Measurements from ENCODE around the gene TMEM235.

Gene TMEM235

GRCh38 chr17:78208486-78208885, 22.9 kb upstream of the TMEM235 start:
- peaks cover 0 to 31% of the 10 kb centered on the region in 2 experiments; a peak in 2 of 3 replicates for H3K36me3 ChIP-seq (ENCODE audit: control insufficient read depth in 2 of 2, insufficient read depth in 1 of 2, low read length in 2 of 2)
- no peaks in the 10 kb centered on the region for H3K9me3 ChIP-seq (ENCODE audit: control insufficient read depth, insufficient read depth, low read depth, low read length)
- CTCF ChIA-PET = interaction anchor here (2.6 kb wide), 1 partner anchor 42 kb away, joined by 12 read pairs; no protein-coding TSS in a partner anchor
- TF ChIP-seq HOXC10 (CRISPR knock-in tag; IDR thresholded peaks at IDR 0.05) = no peak
- TF ChIP-seq ZNF600 (tag by site-specific recombination; IDR thresholded peaks at IDR 0.05) = no peak
- no peak for TF ChIP-seq ZBTB6 (tag by site-specific recombination; IDR thresholded peaks at IDR 0.05)
- no peak for TF ChIP-seq ZNF416 (tag by site-specific recombination; IDR thresholded peaks at IDR 0.05)
- TF ChIP-seq MZF1 (tag by site-specific recombination; IDR thresholded peaks at IDR 0.05; ENCODE audit: borderline replicate concordance) = no peak
- TF ChIP-seq ZNF350 (tag by site-specific recombination; IDR thresholded peaks at IDR 0.05) = no peak
- no peak overlapping the region for H3K4me3 ChIP-seq (ENCODE audit: low read depth, low read length)
- H3K27ac ChIP-seq (ENCODE audit: extremely low read depth, low read depth, low read length) = no peak overlapping the region
- POLR2A ChIA-PET = no interaction called here
- no peaks in the 10 kb centered on the region for H3K4me1 ChIP-seq (ENCODE audit: control insufficient read depth, insufficient read depth, low read length)

GRCh38 chr17:78210111-78210510, 21.3 kb upstream of the TMEM235 start:
- Histone ChIP-seq H3K4me3 (ENCODE audit: low read depth, low read length) (no peak overlapping the region), H3K27ac (ENCODE audit: extremely low read depth, low read depth, low read length) (no peak overlapping the region), H3K36me3 (ENCODE audit: control insufficient read depth in 2 of 2, insufficient read depth in 1 of 2, low read length in 2 of 2) (peaks cover under 1 to 17% of the 10 kb centered on the region in 2 experiments; a peak in 2 of 3 replicates), H3K4me1 (ENCODE audit: control insufficient read depth, insufficient read depth, low read length) (0 out of 2 replicates have a peak, but pooled peaks cover under 1% of the 10 kb centered on the region), H3K9me3 (ENCODE audit: control insufficient read depth, insufficient read depth, low read depth, low read length) (no peaks in the 10 kb centered on the region)
- ChIA-PET CTCF (no interaction called here), POLR2A (interaction anchor here (0.7 kb wide), 1 partner anchor 9 kb away, joined by 3 read pairs; no protein-coding TSS in a partner anchor)
- TF ChIP-seq ZNF692 (tag by site-specific recombination; IDR thresholded peaks at IDR 0.05) = no peak
- no peak for TF ChIP-seq ZIC2 (tag by site-specific recombination; IDR thresholded peaks at IDR 0.05)
- no peak for TF ChIP-seq ZBTB20 (tag by site-specific recombination; IDR thresholded peaks at IDR 0.05)
- TF ChIP-seq TSHZ1 (tag by site-specific recombination; IDR thresholded peaks at IDR 0.05; ENCODE audit: borderline replicate concordance) = no peak
- no peak for TF ChIP-seq ZNF624 (tag by site-specific recombination; IDR thresholded peaks at IDR 0.05)
- no peak for TF ChIP-seq KLF1 (tag by site-specific recombination; IDR thresholded peaks at IDR 0.05)
- no peak for TF ChIP-seq ZNF639 (tag by site-specific recombination; IDR thresholded peaks at IDR 0.05)
- no peak for TF ChIP-seq ZNF571 (tag by site-specific recombination; IDR thresholded peaks at IDR 0.05)
- TF ChIP-seq HOXD13 (CRISPR knock-in tag; IDR thresholded peaks at IDR 0.05; ENCODE audit: borderline replicate concordance) = no peak
- no peak for TF ChIP-seq HIC1 (tag by site-specific recombination; IDR thresholded peaks at IDR 0.05)
- no peak for TF ChIP-seq ZNF362 (tag by site-specific recombination; IDR thresholded peaks at IDR 0.05)
- no peak for TF ChIP-seq ZNF48 (tag by site-specific recombination; IDR thresholded peaks at IDR 0.05)
- no peak for TF ChIP-seq ZNF701 (tag by site-specific recombination; IDR thresholded peaks at IDR 0.05)
- no peak for TF ChIP-seq ZNF677 (tag by site-specific recombination; IDR thresholded peaks at IDR 0.05)

Measured in HEK293 (cell line).